NCI-H774 (cell line): ENCODE measurements around the gene OBP2B.
"Not testable (repeated sequence)": the region's sequence is repeated elsewhere in the genome, so short reads cannot be mapped to it uniquely, and the experiment has no call there.

Source experiments
- DNase-seq: peaks from one replicate; lab custom pipeline; 2025; lab: John Stamatoyannopoulos, UW

OBP2B gene

DNA sequence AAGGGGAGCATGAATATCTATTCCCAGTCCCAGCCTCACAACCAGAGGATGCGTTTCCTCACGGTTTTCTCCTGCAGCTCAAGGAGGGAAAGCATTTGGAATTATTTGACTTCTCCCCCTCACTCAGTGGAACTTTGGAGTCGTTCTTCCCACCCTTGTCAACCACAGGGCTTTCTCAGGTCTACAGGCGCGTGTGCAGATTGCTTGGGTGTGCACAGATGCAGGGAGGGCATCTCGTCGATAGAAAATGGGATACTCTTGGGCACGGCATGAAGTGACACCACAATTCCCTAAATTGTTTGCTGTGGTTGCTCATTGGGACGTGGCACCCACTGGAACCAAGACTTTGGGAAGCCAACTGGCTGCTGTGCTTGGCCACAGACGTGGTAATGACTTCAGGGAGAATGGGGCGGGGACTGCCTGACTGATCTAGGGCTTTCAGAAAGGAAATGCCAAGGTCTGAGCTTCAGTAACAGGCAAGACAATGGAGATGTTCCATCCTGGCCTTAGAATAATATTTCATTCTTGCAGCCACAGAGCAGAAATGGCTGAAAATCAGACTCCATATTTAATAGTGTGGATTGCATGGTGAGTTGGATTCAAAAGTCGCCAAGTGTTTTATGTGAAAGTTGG, 12.2 kb upstream of the OBP2B start:
- no peak for DNase-seq

DNA sequence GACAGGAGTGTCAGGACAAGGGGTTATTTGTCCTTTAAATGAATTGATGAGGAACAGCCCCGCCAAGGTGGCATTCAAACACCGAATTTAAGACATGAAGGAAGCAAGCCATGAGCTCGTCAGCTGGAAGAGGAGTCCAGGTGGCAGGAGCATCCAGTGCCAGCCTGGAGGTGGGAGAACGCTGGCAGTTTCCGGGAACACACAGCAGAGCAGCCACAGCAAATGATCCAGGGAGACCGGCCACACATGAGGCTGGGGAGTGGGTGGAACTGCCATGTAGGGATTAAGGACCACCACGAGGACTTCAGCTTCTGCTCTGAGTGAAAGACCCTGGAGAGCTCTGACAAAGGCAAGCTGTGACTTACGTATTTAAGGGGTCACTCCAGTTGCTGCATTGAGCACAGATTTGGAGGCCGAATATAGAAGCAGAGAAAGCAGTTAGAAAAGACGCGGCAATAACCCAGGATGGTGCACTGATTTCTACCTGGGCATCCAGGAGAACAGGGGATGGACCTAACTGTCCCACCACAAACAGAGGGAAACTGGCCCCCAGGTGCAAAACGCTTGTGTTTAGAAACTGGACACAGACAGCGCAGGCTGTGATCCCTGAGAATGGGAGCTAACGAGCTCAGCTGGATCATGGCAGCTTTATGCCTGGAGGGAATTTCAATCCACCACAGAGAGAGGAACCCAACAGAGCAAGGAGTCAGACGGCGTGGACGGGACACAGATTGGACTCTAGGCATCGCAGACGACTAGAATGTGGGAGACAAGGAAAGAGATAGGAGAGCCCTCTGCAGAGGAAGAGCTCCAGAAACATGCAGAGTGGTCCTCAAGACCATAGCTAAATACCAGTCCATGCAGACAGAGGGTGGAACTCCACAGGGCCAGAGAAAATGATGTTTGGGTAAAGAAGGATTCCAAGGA, 9.3 kb upstream of the OBP2B start:
- not testable (repeated sequence) for DNase-seq

DNA sequence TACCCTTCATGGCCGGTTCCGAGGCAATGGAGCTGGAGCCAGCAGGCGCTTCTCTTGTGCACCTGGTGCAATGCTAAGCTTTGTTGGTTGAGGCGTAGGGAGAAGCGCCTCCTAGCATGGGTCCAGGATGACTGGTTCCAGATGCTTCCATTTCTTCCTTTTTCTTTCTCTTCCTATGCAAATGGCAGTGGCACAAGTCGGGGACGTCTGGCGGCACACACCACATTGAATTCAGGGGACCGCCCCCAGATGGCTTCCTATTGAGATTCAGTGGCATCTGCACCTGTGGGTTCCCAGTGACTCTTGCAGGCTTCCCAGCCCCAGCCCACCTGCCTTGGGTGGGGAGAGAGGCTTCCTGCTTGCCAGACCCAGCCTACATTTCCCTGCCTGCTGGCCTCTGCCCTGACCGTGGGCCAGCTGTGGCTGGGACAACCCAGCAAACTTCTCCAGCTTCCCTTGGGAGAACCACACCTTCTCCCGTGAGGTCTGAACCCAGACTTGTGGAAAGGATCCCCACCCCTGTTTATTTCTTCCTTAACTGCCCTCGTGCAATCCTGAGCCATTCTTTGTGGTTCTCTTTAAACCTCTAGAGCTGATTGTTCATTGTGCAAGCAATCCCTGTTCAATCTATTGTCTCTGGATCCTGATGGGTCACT, 8.4 kb upstream of the OBP2B start:
- not testable (repeated sequence) for DNase-seq

DNA sequence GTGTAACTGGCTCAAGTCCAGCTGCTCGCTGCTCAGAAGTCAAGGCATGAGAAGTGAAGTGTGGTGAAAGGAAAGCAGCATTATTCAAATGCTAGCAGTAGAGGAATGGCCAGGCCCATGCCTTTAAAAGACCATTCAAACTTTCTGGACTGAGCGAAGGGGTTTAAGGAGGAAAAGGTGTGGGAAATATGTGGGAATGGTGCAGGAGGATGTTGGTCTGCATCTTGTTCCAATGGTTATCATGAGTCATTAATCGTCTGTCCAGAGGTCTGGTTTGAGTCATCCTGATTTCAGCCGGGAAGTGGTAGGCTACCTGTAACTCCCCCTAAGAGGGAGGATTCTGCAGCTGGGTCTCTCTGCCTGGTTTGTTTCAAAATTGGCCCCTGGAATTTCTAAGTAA, 5.2 kb upstream of the OBP2B start:
- DNase-seq, result not testable (repeated sequence)

DNA sequence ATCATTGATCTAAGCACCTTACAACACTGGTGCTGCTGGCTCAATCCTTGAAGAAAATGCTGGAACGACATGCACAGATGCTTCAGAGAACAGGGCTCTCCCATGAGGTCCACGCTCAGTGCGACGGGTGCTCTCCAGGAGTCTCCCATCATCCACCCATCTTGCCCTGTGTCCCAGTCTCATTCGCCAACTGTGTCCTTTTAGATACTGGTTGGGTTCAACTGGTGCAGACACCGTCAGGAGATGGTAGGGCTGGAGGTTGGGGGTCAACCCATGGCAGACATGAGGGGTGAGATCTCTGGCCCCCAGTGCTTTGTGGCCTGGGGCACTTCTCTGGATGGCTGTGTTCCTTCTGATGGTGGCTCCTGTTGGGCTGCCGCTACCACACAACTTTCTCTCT, 1.6 kb upstream of the OBP2B start:
- no peak for DNase-seq

DNA sequence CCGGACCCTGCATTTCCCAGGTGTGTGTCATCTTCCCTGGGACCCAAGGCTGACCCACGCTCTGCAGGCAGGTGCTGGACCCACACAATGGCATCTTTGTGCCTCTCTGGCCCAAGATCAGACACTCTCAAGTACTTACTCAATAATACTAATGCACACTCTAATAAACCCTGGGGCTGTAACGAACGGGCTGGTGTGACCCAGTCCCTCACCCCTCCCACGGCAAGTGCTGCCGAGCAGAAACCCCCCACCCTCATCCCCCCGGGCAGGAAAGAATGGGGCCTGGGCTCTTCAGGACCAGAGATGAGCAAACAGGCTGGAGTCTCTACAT, 1.1 kb upstream of the OBP2B start:
- DNase-seq, result no peak

DNA sequence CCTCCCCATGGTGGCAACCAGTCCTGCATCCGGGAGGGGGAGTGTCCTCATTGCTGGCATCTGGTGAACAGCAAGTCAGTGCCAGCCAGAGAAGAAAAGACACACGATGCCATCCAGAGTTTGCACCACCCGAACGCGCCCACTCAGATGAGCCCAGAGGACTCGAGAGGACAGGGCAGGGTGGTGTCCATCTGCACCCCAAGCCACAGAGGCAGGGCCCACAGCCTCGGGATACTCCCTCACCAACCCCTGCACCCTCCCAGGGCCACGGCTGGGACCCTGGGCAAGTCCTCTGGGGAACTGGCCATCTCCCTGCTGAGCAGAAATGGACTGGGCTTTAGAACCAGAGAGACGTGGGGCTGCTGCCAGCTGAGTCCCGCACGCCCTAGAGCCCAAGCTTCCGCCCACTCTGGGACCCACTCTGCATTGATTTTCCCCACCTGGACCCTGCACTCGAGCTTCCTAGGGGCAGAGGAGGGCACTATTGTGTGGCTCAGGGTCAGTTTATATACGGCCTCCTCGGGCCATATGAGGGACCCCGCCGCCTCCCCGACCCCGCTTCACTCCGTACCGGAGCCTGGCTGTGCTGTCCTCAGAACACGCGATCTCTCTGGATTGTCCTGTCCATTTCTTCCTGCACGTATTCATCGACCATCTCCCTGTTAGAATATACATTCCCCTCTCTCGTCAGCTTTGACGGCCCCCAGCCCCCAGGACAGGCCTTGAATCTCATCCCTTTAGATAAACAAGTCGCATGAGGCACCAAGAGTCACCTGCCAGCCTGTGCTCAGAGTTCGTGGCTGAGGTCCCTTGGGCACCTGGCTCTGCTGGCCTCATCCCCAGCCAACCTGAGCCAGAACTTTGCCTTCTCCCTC, 514 bp upstream of the OBP2B start:
- not testable (repeated sequence) for DNase-seq

DNA sequence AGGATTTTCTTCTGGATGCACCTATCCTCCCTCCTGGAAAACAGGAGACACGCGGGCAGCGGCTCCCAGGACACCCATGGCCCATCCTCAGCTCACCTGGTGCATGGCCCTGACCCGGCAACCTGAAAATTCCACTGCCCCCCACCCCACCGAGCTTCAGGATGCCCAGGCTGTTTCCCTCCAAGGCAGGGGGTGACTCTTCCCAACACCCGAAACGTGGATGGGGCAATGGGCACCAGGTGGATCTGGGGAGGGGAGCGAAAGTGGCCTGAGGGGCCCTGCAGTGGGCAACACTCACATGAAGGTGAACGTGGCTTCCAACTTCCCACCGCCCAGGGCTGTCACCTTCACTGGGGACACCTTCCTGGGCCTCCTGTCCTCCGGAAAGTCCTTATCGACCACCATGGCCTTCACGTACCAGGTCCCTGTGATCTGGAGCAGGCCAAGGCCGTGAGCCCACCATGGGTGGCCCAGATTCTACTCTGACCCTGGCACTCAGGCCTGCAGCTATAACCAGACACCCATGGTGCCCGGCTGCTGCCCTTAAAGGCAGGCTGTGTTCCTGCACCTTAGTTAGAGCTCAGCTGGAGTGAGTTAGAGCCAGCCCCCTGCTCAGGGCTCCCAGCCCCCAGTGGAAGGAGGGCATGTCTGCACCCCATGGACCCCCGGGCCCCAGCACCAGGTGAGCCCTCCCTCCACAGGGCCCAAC, 725 bp downstream of the OBP2B start:
- not testable (repeated sequence) for DNase-seq

DNA sequence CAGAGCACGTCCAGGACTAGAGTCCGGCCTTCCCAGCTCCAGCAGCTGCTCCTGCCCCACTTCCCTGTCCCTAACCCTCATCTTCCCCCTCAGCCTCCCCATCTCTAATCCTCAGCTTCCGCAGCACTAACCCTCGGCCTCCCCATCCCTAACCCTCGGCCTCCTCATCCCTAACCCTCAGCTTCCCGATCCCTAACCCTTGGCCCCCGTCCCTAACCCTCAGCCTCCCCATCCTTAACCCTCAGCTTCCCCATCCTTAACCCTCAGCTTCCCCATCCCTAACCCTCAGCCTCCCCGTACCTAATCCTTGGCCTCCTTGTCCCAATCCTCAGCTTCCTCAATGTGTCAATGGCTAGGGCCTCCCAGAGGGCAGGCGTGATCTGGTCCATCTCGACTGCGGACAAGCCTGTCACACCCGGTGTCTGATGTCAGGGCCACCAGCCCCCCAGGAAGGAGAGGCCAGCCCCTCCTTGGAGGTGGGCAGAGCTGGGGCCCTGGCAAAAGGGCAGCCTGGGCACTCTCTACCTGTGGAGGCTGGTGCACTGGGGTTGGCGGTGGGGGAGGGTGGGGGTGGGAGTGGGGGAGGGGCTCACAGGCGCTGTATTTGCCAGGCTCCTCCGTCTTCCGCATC, 1.4 kb downstream of the OBP2B start:
- DNase-seq, result no peak

DNA sequence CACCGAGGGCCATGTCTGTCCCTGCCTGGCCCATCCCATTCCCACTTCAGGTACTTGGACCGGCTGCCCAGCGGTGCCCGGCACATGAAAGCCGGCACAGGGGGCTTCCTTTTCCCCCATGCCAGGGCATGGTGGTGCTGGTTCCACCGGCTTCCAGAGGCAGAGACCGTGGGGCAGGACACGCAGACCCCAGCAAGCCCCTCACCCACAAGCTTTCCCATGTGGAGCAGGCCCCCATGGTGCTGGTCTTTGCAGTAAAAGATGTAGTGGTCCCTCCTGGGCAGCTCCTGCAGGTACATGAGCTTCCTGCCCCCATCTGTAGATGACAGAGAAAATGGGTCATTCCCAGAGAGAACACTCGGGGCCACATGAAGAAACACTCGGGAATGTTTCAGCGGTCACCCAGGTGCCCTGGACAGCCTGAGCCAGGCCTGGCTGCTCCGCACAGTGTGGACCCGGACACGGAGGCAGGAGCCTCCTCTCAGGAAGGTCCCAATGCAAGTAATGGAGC, 2.0 kb downstream of the OBP2B start:
- no peak for DNase-seq

DNA sequence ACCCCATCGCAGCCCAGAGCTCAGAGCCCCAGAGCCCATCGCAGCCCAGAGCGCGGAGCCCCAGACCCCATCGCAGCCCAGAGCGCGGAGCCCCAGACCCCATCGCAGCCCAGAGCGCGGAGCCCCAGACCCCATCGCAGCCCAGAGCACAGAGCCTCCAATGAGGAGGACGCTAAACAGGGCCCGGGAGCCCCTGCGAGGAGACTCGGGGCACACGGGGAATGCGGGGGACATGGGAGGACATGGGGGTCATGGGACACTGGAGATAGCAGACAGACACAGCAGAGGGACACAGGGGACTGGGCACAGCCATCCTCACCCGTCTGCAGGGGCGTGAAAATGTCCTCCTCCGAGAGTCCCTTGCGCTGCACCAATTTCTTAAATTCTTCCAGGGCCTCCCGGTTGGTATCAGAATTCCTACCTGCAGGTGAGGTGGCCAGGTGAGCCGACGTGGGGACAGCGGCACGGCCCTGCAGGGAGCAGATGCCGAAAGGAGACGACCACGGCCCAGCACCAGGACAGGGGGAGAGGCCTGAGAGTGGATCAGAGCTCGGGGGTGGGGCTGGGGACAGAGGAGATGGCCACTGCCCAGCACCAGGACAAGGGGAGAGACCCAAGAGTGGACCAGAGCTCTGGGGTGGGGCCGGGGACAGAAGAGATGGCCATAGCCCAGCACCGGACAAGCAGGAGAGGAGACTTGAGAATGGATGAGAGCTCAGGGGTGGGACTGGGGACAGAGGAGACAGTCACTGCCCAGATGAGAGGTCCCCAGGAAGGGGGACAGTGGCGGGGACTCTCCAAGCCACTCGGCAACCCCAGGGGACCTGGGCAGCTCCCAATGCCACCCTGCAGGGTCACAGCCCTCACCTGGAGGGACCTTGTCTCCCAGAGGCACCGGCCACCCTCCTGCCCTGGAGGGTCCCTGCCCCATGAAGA, 2.8 kb downstream of the OBP2B start:
- no peak for DNase-seq

DNA sequence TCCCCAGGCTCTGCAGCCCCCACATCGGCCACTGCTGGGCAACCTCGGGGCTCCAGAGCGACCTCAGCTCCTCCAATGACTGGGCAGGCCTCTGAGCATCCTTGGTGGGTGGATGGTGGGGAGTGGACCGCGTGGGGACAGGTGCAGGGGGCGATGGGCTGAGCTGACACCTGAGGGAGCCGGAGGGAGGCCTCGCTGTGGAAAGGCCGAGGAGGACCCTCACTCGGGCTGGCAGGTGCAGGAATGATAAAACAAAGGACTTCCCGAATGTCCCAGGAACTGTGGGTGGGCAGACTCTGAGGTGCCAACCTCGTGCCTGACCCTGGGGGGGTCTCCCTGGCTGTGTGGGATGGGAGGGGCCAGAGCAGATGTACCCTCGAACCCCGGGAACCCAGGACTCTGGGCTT, 3.6 kb downstream of the OBP2B start:
- DNase-seq, result not testable (repeated sequence)

DNA sequence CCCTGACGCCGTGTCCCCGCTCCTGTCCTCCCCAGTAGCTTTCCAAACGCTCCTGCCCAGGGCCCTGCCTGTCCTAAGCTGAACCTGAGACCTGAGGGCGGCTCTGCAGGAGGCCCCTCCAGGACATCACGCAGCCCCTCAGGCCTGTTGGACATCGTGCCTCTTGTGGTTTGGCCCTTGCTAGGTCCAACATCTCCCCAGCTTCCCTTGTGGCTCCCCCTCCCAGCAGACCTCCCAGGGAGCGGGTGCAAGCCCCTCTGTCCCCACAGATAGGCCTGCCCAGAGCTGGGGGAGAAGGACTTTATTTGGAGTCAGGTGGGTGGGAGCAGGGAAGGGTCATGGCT, 4.1 kb downstream of the OBP2B start:
- no peak for DNase-seq

DNA sequence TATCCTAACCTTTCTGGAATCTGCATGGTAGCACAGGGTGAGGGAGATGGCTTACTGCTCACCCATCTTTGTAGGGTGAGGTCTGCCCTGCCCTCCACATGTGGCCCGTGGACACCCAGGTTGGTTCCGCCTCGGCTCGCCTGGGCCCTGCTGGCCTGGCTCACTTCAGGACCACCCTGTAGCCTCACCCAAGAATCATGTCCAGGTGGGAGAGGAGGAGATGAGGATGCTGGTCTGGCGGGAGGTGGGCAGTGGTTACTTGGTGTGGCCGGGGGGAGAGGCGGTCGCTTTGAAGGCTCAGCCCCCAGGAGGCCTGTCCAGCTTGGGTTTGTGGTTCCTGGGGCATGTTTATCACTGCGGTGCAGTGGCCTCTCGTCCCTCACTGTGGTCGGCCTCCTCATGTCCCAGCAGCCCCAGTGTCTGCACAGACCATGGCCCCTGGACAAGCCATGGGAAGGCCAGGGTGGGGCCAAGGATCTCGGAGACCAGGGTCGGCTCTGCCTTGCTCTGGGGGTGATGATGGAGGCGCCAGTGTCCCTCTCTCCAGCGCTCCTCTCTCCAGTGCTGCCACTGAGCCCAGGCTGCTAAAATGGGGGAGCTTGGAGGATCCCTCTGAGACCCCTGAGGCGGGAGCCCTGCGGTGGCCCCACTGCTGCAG, 4.6 kb downstream of the OBP2B start:
- no peak for DNase-seq

DNA sequence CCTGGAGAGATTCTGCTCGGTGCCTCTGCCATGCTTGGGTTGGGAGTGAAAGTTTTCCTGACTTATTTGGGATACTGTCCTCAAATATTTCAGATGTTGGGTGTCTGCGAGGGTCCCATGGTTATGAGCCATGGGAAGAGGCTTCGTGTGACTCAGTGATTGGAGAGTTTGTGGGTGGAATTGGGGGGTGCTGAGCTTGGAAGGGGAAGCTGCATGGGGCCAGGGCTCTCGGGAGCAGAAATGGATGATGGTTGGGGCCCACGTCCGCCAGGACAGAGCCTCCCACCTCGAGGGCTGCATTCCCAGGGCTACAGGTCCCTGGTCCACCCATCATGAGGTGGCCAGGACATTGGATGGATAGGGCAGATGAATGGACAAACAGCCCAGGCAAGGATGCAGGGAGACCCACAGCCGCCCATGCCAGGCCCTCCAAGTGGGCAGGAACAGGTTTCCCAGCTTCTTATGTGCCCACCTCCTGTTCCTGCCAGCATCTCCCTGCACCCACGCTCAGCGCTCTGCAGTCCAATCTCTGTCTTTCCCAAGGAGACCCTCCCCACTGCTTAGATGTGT, 5.5 kb downstream of the OBP2B start:
- DNase-seq, result no peak

DNA sequence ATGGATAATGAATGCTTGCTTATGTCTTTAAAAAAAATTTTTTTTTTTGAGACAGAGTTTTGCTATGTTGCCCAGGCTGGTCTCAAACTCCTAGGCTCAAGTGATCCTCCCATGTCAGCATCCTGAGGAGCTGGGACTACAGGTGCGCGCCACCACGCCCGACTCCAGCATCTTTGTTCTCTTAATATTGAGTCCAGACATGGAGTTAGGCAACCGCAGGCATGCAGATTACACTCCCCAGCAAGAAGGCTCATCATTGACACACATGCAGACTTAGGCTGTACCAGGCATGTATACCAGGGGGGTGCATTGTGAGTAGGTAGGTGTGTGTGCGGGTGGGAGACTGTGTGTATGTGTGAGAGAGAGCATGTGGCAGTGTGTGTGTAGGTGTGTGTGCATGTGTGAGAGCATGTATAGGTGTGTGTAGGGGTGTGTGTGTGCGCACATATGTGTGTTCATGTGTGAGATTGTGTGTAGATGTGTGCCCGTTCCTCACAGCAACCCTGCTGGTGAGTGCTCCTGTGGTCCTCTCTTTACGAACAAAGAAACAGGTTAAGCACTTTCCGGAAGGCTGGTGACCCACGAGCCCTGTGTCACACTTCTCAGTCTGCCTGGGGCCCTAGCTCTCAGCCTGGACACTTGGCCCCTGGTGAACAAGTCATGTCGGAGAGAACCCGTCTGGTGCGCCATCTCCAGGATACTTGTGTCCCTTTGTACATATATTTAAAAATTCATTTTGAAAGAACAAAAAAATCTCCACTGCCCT, 6.2 kb downstream of the OBP2B start:
- no peak for DNase-seq

DNA sequence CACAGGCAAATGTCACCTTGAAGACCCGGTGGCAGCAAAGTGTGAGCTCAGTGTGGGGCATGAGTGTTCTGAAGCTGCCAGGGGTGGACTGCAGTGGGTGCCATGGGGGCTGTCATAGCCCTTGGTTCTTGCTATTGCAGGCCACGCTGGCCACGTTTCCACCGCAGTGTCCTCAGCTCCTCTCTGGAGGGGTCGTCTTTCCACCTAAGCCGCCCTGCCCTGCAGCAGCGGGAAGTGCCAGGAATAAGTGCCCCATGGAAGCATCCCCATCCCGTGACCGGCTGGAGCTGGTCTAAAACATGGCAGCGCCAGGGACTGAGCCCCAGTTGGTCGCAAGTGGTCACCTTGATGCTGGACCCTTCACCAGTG, 6.9 kb downstream of the OBP2B start:
- no peak for DNase-seq
